NCI-H2227 (cell line): Measurements from ENCODE around the gene SUSD4.
"Not testable (repeated sequence)": the region's sequence is repeated elsewhere in the genome, so short reads cannot be mapped to it uniquely, and the experiment has no call there.

Experiments
- DNase-seq: peaks from one replicate; lab custom pipeline; 2025; ENCODE audit not compliant: unreplicated experiment; lab: John Stamatoyannopoulos, UW

The SUSD4 gene

GRCh38 chr1:223363856-223364684, at the start of gene SUSD4:
Gene SUSD4 (minus strand): TSS chr1:223364176. CDS start chr1:223363425, 751 bp downstream.
- peak; percentile 97 for DNase-seq

DNA sequence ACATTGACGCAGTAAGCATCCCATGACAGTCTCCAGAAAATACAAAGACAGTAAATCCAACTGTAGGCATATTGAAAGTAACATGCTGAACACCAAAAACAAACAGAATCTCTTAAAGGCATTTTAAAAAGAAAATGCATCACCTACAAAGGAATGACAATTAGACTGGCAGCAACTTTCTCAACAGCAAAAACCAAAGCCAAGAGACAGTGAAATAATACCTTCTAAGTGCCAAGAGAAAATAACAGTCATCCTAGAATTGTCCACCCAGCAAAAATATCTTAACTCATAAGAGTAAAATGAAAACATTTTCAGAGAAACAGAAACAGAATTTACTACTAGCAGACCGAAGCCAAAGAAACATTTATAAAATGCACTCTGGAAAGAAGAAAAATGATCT, 49.2 kb upstream of the SUSD4 start:
- DNase-seq, result no peak

- no peak for DNase-seq
Observed at GRCh38 chr1:223411710-223412109, 47.7 kb upstream of the SUSD4 start.

GRCh38 chr1:223411309-223411708, 47.3 kb upstream of the SUSD4 start:
- DNase-seq, result no peak

DNA sequence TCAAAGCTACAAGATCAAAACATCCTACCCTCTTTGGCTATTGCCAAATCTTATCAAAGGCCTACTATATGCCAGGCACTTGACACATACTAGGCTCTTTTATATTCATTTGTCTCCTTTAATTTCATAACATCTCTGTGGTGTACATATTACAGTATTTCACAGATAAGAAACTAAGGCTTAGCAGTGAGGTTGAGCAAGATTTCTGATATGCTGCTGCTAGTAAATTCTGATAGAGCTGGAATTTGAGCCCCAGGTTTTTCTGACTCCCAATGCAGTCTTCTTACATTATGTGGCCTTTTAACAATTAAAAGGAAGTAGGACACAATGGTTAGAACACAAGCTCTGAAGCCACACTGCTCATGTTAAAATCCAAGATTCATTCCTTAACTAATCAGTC, 46.1 kb upstream of the SUSD4 start:
- DNase-seq, result no peak

DNA sequence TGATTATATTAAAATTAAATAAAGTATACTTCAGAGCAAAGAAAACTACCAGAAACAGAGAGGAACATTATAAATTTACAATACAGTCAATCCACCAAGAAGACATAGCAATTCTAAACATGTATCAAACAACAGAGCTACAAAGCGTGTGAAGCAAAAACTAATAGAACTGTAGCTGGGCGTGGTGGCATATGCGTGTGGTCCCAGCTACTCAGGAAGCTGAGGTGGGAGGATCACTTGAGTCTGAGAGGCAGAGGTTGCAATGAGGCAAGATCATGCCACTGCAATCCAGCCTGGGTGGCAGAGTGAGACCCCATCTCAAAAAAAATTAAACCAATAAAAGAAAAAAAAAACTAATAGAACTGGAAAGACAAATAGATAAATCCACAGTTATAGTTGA, 41.5 kb upstream of the SUSD4 start:
- no peak for DNase-seq

DNA sequence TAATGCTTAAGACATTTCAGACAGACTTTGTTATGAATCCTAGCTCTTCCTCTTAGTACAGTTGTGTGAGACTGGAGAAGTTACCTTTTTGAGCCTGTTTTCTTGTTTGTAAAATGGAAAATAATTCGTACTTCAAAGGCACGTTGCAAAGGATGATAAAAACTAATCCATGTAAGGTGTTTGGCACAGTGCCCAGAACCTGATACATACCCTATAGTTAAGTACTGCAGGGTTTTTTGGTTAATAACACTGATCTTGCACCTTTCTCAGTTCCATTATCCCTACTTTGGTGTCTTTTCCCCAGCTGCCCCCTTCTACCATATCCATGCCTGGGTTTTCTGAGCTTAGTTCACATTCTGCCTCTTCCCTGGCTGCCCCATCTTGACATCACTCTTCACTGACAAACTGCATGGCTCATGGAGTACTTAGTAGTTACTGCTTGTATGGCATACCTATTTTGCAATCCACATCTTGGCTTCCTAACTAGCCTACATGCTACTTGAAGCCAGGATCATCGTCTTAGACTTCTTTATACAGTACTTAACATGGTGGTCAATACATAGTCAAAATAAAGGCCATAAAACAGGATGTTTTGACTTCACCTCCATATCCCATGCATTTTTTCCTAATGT, 39.3 kb upstream of the SUSD4 start:
- peak; percentile 91 for DNase-seq

GRCh38 chr1:223402790-223403142, 38.8 kb upstream of the SUSD4 start:
- no peak for DNase-seq

GRCh38 chr1:223401873-223402789, 38.2 kb upstream of the SUSD4 start:
- DNase-seq, result no peak

DNA sequence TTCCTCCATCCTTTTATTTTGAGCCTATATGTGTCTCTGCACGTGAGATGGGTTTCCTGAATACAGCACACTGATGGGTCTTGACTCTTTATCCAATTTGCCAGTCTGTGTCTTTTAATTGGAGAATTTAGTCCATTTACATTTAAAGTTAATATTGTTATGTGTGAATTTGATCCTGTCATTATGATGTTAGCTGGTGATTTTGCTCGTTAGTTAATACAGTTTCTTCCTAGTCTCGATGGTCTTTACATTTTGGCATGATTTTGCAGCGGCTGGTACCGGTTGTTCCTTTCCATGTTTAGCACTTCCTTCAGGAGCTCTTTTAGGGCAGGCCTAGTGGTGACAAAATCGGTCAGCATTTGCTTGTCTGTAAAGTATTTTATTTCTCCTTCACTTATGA, 35.4 kb upstream of the SUSD4 start:
- not testable (repeated sequence) for DNase-seq

DNA sequence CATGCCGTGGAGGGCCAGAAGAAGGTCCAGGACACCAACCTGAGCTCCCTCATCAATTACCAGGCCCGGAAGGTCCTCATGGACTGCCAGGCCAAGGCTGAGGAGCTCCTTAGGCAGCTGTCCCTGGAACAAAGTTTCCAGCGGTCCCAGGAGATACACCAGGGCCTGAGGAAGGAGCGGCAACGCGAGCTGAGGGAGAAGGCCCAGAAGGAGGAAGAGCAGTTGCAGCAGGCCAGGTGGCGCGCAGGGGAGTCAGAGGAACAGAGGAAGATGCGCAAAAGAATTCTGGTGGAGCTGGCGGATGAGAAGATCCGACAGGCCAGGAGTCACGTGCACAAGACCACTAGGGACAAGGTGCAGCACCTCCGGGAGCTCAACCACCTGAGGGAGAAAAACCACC, 30.7 kb upstream of the SUSD4 start:
- no peak for DNase-seq

GRCh38 chr1:223394242-223394641, 30.3 kb upstream of the SUSD4 start:
- no peak for DNase-seq

- DNase-seq, result peak; percentile 63
Observed at GRCh38 chr1:223393275-223394214, 29.6 kb upstream of the SUSD4 start, which contains the start of gene CCDC185. Gene CCDC185 (plus strand): TSS chr1:223393415. CDS start chr1:223393476, 61 bp downstream.

- no peak for DNase-seq
Observed at GRCh38 chr1:223390618-223391017, 26.6 kb upstream of the SUSD4 start.

GRCh38 chr1:223386013-223386412, 22.0 kb upstream of the SUSD4 start:
- DNase-seq, result no peak

- DNase-seq, result no peak
Observed at GRCh38 chr1:223378754-223379153, 14.8 kb upstream of the SUSD4 start.

DNA sequence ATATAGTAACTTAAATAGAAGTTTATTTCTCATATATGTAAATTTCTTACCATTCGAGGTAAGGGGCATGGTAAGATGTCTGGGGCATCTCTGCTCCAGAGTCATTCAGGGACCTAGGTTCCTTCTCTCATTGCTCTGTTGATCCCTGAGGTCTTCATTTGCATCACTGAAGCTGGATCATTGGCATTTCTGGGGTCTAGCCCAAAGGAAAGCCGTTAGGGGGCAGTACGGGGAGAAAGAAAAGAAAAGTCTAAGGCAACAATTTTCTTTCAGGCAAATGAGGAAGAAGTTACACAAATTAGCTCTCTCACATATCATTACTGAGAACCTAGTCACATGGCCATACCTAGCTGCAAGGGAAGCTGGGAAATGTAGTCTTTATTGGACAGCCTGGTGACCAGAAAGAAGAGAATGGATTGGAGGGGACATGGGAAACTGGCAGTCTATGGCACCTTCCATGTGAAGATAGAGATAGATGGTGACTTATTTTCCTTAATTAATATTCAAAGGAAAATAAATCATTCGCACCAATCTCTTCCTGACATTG, 10.2 kb upstream of the SUSD4 start:
- DNase-seq, result no peak

DNA sequence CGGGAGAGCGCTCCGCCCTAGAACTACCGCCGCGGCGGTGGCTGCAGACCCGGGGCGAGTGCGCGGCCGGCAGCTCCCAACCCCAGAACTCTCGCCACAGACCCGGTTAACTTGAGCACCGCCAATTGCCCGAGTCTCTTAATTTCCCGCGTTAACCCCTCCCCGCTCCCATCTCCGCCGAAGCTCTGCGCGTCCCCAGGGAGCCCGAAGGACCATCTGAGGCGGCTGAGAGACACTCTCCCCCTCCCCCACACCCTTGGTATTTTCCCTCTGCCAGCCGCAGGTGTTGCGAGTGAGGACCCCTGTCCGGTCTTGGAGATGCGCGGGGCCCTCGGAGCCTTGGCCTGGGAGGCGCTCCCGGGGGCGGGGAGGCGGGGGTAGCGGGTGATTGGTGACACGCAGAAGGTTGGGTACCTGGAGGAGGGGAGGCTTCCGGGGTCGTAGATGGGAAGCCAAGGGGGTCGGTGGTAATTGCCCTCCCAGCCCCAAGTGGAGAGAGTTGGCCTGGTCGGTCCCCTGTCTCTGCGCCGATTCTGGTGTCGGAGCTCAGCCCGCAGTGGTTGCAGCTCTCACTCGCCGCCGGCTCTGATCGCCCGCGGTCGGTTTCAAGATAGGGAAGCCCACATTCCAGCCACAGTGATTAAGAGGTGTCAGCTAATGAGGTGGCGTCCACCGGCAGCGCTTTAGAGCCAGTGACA, 858 bp upstream of the SUSD4 start:
- peak; percentile 49 for DNase-seq

DNA sequence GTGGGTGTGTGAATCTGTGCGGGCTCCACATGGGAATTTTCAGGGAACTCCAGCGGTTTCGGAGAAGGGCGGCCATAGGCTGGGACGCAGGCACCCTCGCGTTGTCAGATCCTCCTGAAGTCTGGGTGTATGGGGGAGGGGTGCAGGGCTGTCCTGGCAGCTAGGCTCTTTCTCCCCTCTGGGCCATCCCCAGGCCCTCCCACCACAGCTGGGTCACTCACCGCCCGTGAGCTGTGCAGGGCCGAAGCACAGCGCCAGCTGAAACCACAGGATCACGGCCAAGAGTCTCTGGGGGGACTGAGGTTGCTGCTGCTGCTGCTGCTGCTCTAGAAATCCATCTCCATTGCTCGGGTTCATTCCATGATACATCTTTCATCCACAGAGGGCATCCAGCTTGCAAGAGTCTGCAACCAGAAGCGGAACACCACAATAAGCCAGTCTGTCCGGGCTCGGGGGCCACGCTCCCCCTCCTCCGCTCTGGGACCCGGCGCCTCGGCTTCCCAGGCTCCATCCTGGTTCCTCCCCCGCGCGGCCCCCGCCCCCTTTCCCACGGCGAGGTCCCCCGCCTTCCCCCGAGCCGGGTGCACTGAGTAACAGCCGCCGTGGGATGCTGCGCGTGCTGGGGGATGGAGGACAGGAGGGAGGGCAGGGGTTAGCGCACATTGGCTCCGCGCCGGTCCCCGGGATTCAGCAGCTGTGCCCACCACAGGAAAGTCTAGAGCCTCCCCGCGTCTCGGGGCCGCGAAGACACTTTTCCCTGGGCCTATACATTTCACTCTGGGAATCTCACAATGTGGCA, 720 bp downstream of the SUSD4 start:
- peak; percentile 63 for DNase-seq
